BJ (cell line): ENCODE measurements around the gene RIC1. TPM values are rescaled to one million over a fixed set of nuclear protein-coding genes. Genes with fewer than 3 reads are reported as not detected.

Source experiments
- CTCF ChIA-PET: fragments of 350-600 bp; formaldehyde crosslinking; extraction: SDS; loops from one replicate; lab custom pipeline; 2021; ENCODE audit warnings: antibody characterized with exemption, inconsistent platforms; lab: Yijun Ruan, JAX
- POLR2A ChIA-PET: fragments of 300-600 bp; sonication (Branson Sonifier 250); formaldehyde crosslinking; extraction: SDS; loops from one replicate; lab custom pipeline; 2021; ENCODE audit warnings: antibody characterized with exemption; lab: Charles Lee
- DNase-seq: peaks from one replicate; pipeline ENCODE4 v3.0.0-alpha.2; 2011; ENCODE audit warnings: low read depth
- H3K27me3 ChIP-seq: 2 replicates; pipeline ENCODE4 v1.6.0; 2011; ENCODE audit warnings: low read length; ENCODE audit not compliant: control insufficient read depth, insufficient read depth
- H3K36me3 ChIP-seq: 2 replicates; pipeline ENCODE4 v1.5.1; 2011; ENCODE audit warnings: low read length; ENCODE audit not compliant: control insufficient read depth, insufficient read depth
- H3K4me3 ChIP-seq: 2 replicates; pipeline ENCODE4 v1.5.1; 2011; ENCODE audit warnings: low read depth, mild to moderate bottlenecking, control low read depth, low read length
- CTCF ChIP-seq: IDR thresholded peaks from 2 replicates; pipeline ENCODE4 v1.5.1; 2011; ENCODE audit warnings: low read depth, mild to moderate bottlenecking, control low read depth, inconsistent platforms, low read length, moderate library complexity; ENCODE audit not compliant: insufficient read depth
- polyA plus RNA-seq: library from polyadenylated mRNA; depleted of rRNA; stranded (reverse); fragments of >200 nt; gene quantifications from 2 replicates; pipeline ENCODE4 v1.2.3, GENCODE V29; 2011

RIC1 gene
- polyA plus RNA-seq, 1 experiment, result 52.3 TPM

GRCh38 chr9:5786370-5787127 lies 157.6 kb downstream of the RIC1 start:
- no peak for DNase-seq
- Histone ChIP-seq H3K36me3 (0 out of 2 replicates have a peak, but pooled peaks cover 1% of the 10 kb centered on the region), H3K27me3 (no peaks in the 10 kb centered on the region), H3K4me3 (no peak overlapping the region)
- POLR2A ChIA-PET, result no interaction called here
- no peak for TF ChIP-seq CTCF
- CTCF ChIA-PET, result interaction anchor here (0.9 to 1.4 kb wide), 2 partner anchors 47 to 268 kb away, joined by 3 to 5 read pairs; partner anchors contain the start of gene ERMP1

GRCh38 chr9:5787220-5787619 lies 158.3 kb downstream of the RIC1 start:
- POLR2A ChIA-PET, result no interaction called here
- CTCF ChIA-PET, result no interaction called here
- H3K36me3 ChIP-seq, result 0 out of 2 replicates have a peak, but pooled peaks cover 1% of the 10 kb centered on the region
- no peak for TF ChIP-seq CTCF
- no peak for DNase-seq
- H3K27me3 ChIP-seq, result no peaks in the 10 kb centered on the region
- no peak overlapping the region for H3K4me3 ChIP-seq

- Histone ChIP-seq H3K4me3 (no peak overlapping the region), H3K27me3 (no peaks in the 10 kb centered on the region), H3K36me3 (0 out of 2 replicates have a peak, but pooled peaks cover 1% of the 10 kb centered on the region)
- DNase-seq, result no peak
- ChIA-PET CTCF (no interaction called here), POLR2A (no interaction called here)
- TF ChIP-seq CTCF, result no peak
These were observed 158.9 kb downstream of the RIC1 start for GRCh38 chr9:5787759-5788302.

GRCh38 chr9:5789489-5789888 lies 160.6 kb downstream of the RIC1 start:
- no peaks in the 10 kb centered on the region for H3K27me3 ChIP-seq
- TF ChIP-seq CTCF, result no peak
- DNase-seq, result no peak
- POLR2A ChIA-PET, result no interaction called here
- CTCF ChIA-PET, result interaction anchor here (0.6 to 0.7 kb wide), 2 partner anchors 33 to 1144 kb away, joined by 3 read pairs; no protein-coding TSS in a partner anchor
- H3K4me3 ChIP-seq, result no peak overlapping the region
- H3K36me3 ChIP-seq, result 0 out of 2 replicates have a peak, but pooled peaks cover 1% of the 10 kb centered on the region

GRCh38 chr9:5790923-5791322 lies 162.0 kb downstream of the RIC1 start:
- CTCF ChIA-PET, result no interaction called here
- H3K4me3 ChIP-seq, result no peak overlapping the region
- no peak for DNase-seq
- no peaks in the 10 kb centered on the region for H3K27me3 ChIP-seq
- POLR2A ChIA-PET, result no interaction called here
- TF ChIP-seq CTCF, result no peak
- H3K36me3 ChIP-seq, result 0 out of 2 replicates have a peak, but pooled peaks cover 1% of the 10 kb centered on the region
